PC-3 (cell line): ENCODE measurements around the gene NEURL1B.

ENCODE experiments used
- CTCF ChIP-seq: fragments of 300-600 bp; sonication (generic); conservative IDR thresholded peaks from 2 replicates; pipeline ENCODE4 v1.5.1; 2017; ENCODE audit warnings: antibody characterized with exemption, low read depth, mild to moderate bottlenecking, low read length
- EZH2 ChIP-seq: fragments of 300-600 bp; sonication (generic); IDR thresholded peaks from one replicate; pipeline ENCODE4 v1.6.1; 2017; ENCODE audit warnings: antibody characterized with exemption, mild to moderate bottlenecking, low read length; ENCODE audit not compliant: unreplicated experiment
- EZH2phosphoT487 ChIP-seq: fragments of 300-600 bp; sonication (generic); IDR thresholded peaks from 2 replicates; pipeline ENCODE4 v1.6.1; 2018; ENCODE audit warnings: mild to moderate bottlenecking, antibody characterized with exemption, low read length, borderline replicate concordance

- TF ChIP-seq CTCF (no peak), EZH2phosphoT487 (no peak), EZH2 (no peak)
These were observed 31.6 kb downstream of the NEURL1B start for GRCh38 chr5:172672681-172673080.
